HUES6 (cell line): ENCODE data around the gene FBLN1.
"Not testable (repeated sequence)": the region's sequence is repeated elsewhere in the genome, so short reads cannot be mapped to it uniquely, and the experiment has no call there.

Experiments used
- H3K27ac ChIP-seq: 2 replicates; pipeline ENCODE4 v1.7.0; 2013; ENCODE audit warnings: low read depth, mild to moderate bottlenecking, low read length, inconsistent platforms
- H3K27me3 ChIP-seq: 2 replicates; pipeline ENCODE4 v1.6.1; 2013; ENCODE audit warnings: low read length; ENCODE audit not compliant: control insufficient read depth, insufficient read depth
- H3K36me3 ChIP-seq: 2 replicates; pipeline ENCODE4 v1.6.1; 2013; ENCODE audit warnings: low read length; ENCODE audit not compliant: control insufficient read depth, insufficient read depth
- H3K4me1 ChIP-seq: 2 replicates; pipeline ENCODE4 v1.6.1; 2013; ENCODE audit warnings: low read length; ENCODE audit not compliant: control insufficient read depth, insufficient read depth
- H3K4me3 ChIP-seq: 2 replicates; pipeline ENCODE4 v1.5.1; 2013; ENCODE audit warnings: low read depth, low read length
- H3K9ac ChIP-seq: one replicate; pipeline ENCODE4 v1.6.1; 2013; ENCODE audit warnings: mild to moderate bottlenecking, low read length
- H3K9me3 ChIP-seq: 2 replicates; pipeline ENCODE4 v1.6.1; 2013; ENCODE audit warnings: low read depth, low read length; ENCODE audit not compliant: control insufficient read depth, insufficient read depth

The FBLN1 gene

GRCh38 chr22:45586651-45587405 is 84.1 kb downstream of the FBLN1 start:
- Histone ChIP-seq H3K4me3 (no peak overlapping the region), H3K9me3 (no peaks in the 10 kb centered on the region), H3K4me1 (peaks cover 14% of the 10 kb centered on the region), H3K9ac (no peak overlapping the region), H3K27ac (no peak overlapping the region), H3K36me3 (0 out of 2 replicates have a peak, but pooled peaks cover 2% of the 10 kb centered on the region), H3K27me3 (no peaks in the 10 kb centered on the region)

GRCh38 chr22:45587638-45588505 is 85.2 kb downstream of the FBLN1 start:
- H3K9me3 ChIP-seq: no peaks in the 10 kb centered on the region
- H3K4me3 ChIP-seq: no peak overlapping the region
- H3K36me3 ChIP-seq: 0 out of 2 replicates have a peak, but pooled peaks cover 2% of the 10 kb centered on the region
- no peak overlapping the region for H3K9ac ChIP-seq
- H3K27me3 ChIP-seq: no peaks in the 10 kb centered on the region
- peaks cover 14% of the 10 kb centered on the region for H3K4me1 ChIP-seq
- H3K27ac ChIP-seq: no peak overlapping the region

DNA sequence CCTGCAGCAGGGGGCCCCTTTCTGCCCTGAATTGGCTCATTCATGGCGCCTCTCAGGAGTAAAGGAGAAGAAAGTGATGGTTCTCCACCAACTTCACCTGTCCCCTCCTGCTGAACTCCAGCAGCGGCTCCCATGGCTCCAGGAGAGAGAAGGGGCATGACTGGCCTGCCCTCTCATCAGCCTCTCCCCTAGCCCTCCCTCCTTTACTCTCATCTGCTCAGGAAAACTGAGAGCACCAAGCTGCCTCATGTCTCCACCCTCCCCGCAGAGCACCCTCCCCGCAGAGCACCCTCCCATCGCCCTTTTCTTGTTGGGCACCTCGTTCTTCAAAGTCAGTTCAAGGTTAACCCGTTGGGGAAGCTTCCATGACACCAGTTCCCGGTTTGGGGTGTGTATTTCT is 86.9 kb downstream of the FBLN1 start:
- H3K4me1 ChIP-seq: peaks cover 14% of the 10 kb centered on the region
- H3K27ac ChIP-seq: no peak overlapping the region
- no peaks in the 10 kb centered on the region for H3K27me3 ChIP-seq
- no peaks in the 10 kb centered on the region for H3K9me3 ChIP-seq
- no peak overlapping the region for H3K4me3 ChIP-seq
- no peak overlapping the region for H3K9ac ChIP-seq
- H3K36me3 ChIP-seq: peaks cover 8% of the 10 kb centered on the region; the same call in 1 of the 2 replicates

GRCh38 chr22:45590262-45590661 is 87.6 kb downstream of the FBLN1 start:
- Histone ChIP-seq H3K9ac (no peak overlapping the region), H3K9me3 (no peaks in the 10 kb centered on the region), H3K27me3 (no peaks in the 10 kb centered on the region), H3K4me1 (peaks cover 14% of the 10 kb centered on the region), H3K27ac (no peak overlapping the region), H3K4me3 (no peak overlapping the region), H3K36me3 (peaks cover 8% of the 10 kb centered on the region; the same call in 1 of the 2 replicates)

DNA sequence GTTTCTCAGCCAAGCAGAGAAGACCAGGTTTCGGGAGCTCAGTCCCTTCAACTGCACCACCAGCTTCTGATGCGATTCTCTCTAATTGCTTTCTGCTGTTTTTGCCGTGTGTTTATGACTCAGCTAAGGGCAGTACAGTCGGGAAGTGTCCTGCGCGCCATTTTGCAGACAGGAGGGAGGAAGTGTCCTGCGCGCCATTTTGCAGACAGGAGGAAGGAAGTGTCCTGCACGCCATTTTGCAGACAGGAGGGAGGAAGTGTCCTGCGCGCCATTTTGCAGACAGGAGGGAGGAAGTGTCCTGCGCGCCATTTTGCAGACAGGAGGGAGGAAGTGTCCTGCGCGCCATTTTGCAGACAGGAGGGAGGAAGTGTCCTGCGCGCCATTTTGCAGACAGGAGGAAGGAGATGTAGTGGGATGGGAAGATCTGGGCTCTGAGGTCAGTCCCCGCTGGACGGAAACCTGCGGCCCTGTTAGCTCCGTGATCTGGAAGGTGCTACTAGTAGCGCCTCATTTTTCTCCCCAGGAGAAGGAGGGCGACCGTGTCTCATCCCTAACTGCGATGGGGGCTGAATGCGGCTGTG is 89.0 kb downstream of the FBLN1 start:
- not testable (repeated sequence) for H3K27ac ChIP-seq, H3K9ac ChIP-seq, H3K9me3 ChIP-seq, H3K4me3 ChIP-seq, H3K27me3 ChIP-seq, H3K36me3 ChIP-seq
- peaks cover 14% of the 10 kb centered on the region for H3K4me1 ChIP-seq

GRCh38 chr22:45594123-45594941 is 91.6 kb downstream of the FBLN1 start:
- H3K9me3 ChIP-seq: peaks cover 3% of the 10 kb centered on the region; the same call in 1 of the 2 replicates
- H3K4me1 ChIP-seq: no peaks in the 10 kb centered on the region
- H3K27ac ChIP-seq: no peak overlapping the region
- no peaks in the 10 kb centered on the region for H3K27me3 ChIP-seq
- H3K9ac ChIP-seq: no peak overlapping the region
- peaks cover 6% of the 10 kb centered on the region; the same call in 1 of the 2 replicates for H3K36me3 ChIP-seq
- no peak overlapping the region for H3K4me3 ChIP-seq

DNA sequence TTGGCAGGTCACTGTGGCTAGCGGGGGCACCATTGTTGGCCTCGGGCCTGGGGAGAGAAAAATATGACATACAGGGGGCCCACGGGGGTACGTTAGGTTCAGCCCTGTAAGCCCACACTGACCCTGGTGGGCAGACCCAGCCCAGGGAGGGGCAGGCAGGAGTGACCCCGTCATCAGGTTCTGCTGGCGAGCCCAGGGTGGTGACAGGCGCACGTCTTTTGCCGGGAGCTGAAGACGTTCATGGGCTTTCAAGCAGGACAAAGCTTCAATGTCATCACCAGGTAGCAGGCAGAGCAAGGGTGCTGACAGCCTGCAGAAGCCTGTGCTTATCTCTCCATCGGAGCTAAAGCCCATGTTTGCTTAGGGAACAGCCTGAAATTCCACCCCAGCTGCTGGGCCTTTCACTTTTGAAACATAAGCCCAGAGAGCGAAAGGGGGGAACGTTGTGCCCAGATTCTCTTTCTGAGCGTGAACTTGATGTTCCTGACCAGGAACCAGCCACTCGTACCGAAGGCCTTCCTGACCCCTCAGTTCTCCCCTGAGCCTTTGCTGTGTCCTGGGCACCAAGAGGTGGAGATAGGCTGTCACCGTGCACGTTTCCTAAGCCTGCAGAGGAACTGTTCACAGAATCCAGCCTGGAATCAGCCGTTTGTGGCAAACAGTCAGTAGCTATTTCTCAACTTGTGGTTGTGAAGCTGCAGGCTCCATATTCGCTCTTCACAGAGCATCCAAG is 94.9 kb downstream of the FBLN1 start:
- peaks cover 3% of the 10 kb centered on the region; the same call in 1 of the 2 replicates for H3K9me3 ChIP-seq
- no peak overlapping the region for H3K9ac ChIP-seq
- peaks cover 8% of the 10 kb centered on the region for H3K4me1 ChIP-seq
- no peaks in the 10 kb centered on the region for H3K27me3 ChIP-seq
- no peak overlapping the region for H3K4me3 ChIP-seq
- H3K27ac ChIP-seq: no peak overlapping the region
- peaks cover 6% of the 10 kb centered on the region; the same call in 1 of the 2 replicates for H3K36me3 ChIP-seq

- no peaks in the 10 kb centered on the region for H3K27me3 ChIP-seq
- H3K9me3 ChIP-seq: peaks cover 3% of the 10 kb centered on the region; the same call in 1 of the 2 replicates
- no peak overlapping the region for H3K9ac ChIP-seq
- no peak overlapping the region for H3K4me3 ChIP-seq
- peaks cover 2% of the 10 kb centered on the region; the same call in 1 of the 2 replicates for H3K36me3 ChIP-seq
- H3K27ac ChIP-seq: no peak overlapping the region
- peaks cover 8% of the 10 kb centered on the region for H3K4me1 ChIP-seq
Measured at GRCh38 chr22:45598596-45599217, 96.0 kb downstream of the FBLN1 start.

- Histone ChIP-seq H3K9ac (no peak overlapping the region), H3K4me1 (peaks cover 8% of the 10 kb centered on the region), H3K27me3 (no peaks in the 10 kb centered on the region), H3K4me3 (no peak overlapping the region), H3K27ac (no peak overlapping the region), H3K9me3 (peaks cover 3% of the 10 kb centered on the region; the same call in 1 of the 2 replicates), H3K36me3 (no peaks in the 10 kb centered on the region)
Measured at GRCh38 chr22:45599836-45600577, 97.3 kb downstream of the FBLN1 start.
